SJSA1 (cell line): ENCODE data around the gene CHST8. TPM values are rescaled to one million over a fixed set of nuclear protein-coding genes. Genes with fewer than 3 reads are reported as not detected.
A peak's percentile ranks its signal among the peaks of the same experiment; 100 is the strongest.
"Not testable (repeated sequence)": the region's sequence is repeated elsewhere in the genome, so short reads cannot be mapped to it uniquely, and the experiment has no call there.

Experiments
- DNase-seq, 2 experiments: peaks; one replicate each; pipeline ENCODE4 v3.0.0-alpha.2; 2015 to 2020; ENCODE audit warnings: low spot score in 2 of 2, low read depth in 1 of 2
- H3K27ac ChIP-seq: fragments of 250-450 bp; sonication (Bioruptor Pico); 2 replicates; pipeline ENCODE4 v1.5.1; 2020; ENCODE audit warnings: mild to moderate bottlenecking, moderate library complexity
- H3K27me3 ChIP-seq: fragments of 250-450 bp; sonication (Bioruptor Pico); replicated peaks from 2 replicates; pipeline ENCODE4 v1.5.1; 2020; ENCODE audit warnings: mild to moderate bottlenecking, moderate library complexity
- H3K36me3 ChIP-seq: fragments of 250-450 bp; sonication (Bioruptor Pico); 2 replicates; pipeline ENCODE4 v1.5.1; 2020; ENCODE audit warnings: mild to moderate bottlenecking
- H3K4me1 ChIP-seq: fragments of 250-450 bp; sonication (Bioruptor Pico); replicated peaks from 2 replicates; pipeline ENCODE4 v1.6.1; 2021; ENCODE audit warnings: mild to moderate bottlenecking
- H3K4me3 ChIP-seq: fragments of 250-450 bp; sonication (Bioruptor Pico); 2 replicates; pipeline ENCODE4 v1.5.1; 2020; ENCODE audit warnings: mild to moderate bottlenecking
- H3K9me3 ChIP-seq: fragments of 250-450 bp; sonication (Bioruptor Pico); replicated peaks from 2 replicates; pipeline ENCODE4 v1.5.1; 2020; ENCODE audit warnings: mild to moderate bottlenecking
- total RNA-seq: library from RNA; depleted of rRNA; stranded (reverse); fragments of >200 nt; shearing (Covaris generic); gene quantifications from 2 replicates; pipeline ENCODE4 v1.2.3, GENCODE V29; 2014

The CHST8 gene
- total RNA-seq, 1 experiment from 2014 or later: not detected

- DNase-seq: no peak
- Histone ChIP-seq H3K9me3 (0 out of 2 replicates have a peak, but pooled peaks cover 8% of the 10 kb centered on the region), H3K4me3 (no peak overlapping the region), H3K4me1 (no peaks in the 10 kb centered on the region), H3K27ac (no peak overlapping the region), H3K36me3 (no peaks in the 10 kb centered on the region), H3K27me3 (no peaks in the 10 kb centered on the region; the same call in 1 of the 2 replicates)
Observed at GRCh38 chr19:33604651-33605050, 17.1 kb upstream of the CHST8 start.

DNA sequence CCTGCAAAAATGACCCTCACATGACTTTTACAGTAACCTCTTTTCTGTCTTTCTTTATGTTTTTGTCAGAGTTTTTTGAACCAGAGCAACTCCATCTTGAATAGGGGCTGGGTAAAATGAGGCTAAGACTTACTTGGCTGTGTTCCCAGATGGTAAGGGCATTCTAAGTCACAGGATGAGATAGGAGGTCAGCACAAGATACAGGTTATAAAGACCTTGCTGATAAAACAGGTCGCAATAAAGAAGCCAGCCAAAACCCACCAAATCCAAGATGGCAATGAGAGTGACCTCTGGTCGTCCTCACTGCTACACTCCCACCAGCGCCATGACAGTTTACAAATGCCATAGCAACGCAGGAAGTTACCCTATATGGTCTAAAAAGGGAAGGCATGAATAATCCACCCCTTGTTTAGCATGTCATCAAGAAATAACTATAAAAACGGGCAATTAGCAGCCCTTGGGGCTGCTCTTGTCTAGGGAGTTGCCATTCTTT, 15.9 kb upstream of the CHST8 start:
- not testable (repeated sequence) for H3K4me1 ChIP-seq, H3K27ac ChIP-seq, H3K9me3 ChIP-seq, H3K27me3 ChIP-seq, H3K4me3 ChIP-seq, H3K36me3 ChIP-seq, DNase-seq

GRCh38 chr19:33606556-33606955, 15.2 kb upstream of the CHST8 start:
- no peak for DNase-seq
- H3K36me3 ChIP-seq: no peaks in the 10 kb centered on the region
- H3K27me3 ChIP-seq: no peaks in the 10 kb centered on the region; the same call in 1 of the 2 replicates
- 0 out of 2 replicates have a peak, but pooled peaks cover 4% of the 10 kb centered on the region for H3K9me3 ChIP-seq
- no peaks in the 10 kb centered on the region for H3K4me1 ChIP-seq
- no peak overlapping the region for H3K27ac ChIP-seq
- H3K4me3 ChIP-seq: no peak overlapping the region

- Histone ChIP-seq H3K36me3 (no peaks in the 10 kb centered on the region), H3K27ac (no peak overlapping the region), H3K9me3 (no peaks in the 10 kb centered on the region), H3K4me3 (no peak overlapping the region), H3K27me3 (no peaks in the 10 kb centered on the region; the same call in 1 of the 2 replicates), H3K4me1 (no peaks in the 10 kb centered on the region)
- DNase-seq: no peak
Observed at GRCh38 chr19:33609353-33609752, 12.4 kb upstream of the CHST8 start.

DNA sequence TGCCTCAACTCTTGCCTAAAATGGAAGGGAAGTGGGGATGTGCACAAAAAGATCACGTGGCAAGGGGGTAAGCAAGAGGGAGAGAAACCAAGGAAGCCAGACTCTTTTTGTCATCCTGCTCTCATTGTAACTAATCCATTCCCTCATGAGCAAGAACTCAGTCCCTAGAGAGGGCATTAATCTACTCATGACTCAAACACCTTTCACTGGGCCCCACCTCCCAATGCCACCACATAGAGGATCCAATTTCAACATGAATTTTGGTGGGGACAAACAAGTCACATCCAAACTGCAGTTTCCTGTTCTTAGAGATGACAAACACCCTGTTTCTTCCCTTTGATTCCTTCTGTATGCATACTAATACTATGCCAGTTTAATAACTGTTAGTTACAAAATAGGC, 11.2 kb upstream of the CHST8 start:
- Histone ChIP-seq H3K27ac (no peak overlapping the region), H3K4me1 (no peaks in the 10 kb centered on the region), H3K4me3 (no peak overlapping the region), H3K9me3 (no peaks in the 10 kb centered on the region), H3K27me3 (peaks cover 4% of the 10 kb centered on the region), H3K36me3 (no peaks in the 10 kb centered on the region)
- DNase-seq: no peak

DNA sequence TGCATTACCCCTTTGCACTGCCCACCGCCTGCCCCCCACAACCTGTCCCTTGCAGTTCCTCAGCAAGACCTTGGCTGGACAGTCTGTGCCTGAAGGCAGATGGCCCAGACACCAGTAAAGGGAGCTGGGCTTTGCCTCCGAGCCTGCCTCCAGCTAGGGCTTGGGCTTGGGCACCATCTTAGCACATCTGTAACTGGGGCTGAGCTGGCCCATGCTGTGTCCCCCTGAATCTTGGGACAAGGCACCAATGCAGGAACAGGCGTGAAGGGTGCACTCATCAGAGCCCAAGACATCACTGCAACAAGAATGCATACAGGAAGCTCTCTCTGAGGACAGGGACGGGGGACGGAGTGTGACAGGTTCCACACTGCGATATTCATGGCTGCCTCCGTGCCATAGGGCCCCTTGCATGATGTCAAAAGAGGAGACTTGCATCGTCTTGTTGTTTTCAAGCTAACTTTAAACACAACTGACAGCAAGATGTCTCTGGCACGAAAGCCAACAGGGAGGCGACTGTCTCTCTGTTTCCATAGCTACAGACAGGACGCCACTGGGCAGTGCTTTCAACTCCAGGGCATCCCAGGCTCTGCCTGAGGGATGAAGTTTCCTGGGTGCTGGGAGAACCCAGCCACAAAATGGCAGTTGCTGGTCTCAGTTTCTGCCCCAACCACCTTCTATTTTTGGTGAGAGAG, 8.7 kb upstream of the CHST8 start:
- Histone ChIP-seq H3K27me3 (peaks cover 8% of the 10 kb centered on the region), H3K4me3 (no peak overlapping the region)

DNA sequence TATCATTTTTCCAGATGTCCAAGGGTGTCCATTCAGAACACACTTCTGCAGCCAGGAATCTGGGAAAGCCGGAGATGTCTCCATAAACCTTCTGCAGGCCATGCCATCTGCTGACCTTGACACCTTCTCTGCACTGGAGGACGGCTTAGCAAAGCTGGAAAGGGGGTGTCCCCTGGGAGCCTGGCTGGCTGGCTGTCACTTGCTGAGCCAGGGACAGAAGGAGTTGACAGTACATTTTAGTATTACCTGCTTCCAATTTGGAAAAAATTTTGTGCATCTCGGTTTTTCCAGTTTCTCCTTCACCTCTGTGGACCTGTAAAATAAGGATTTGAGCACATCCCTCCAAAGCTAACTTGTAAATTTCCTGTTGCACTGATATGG, 8.1 kb upstream of the CHST8 start:
- Histone ChIP-seq H3K27ac (no peak overlapping the region), H3K9me3 (no peaks in the 10 kb centered on the region), H3K36me3 (no peaks in the 10 kb centered on the region), H3K4me1 (no peaks in the 10 kb centered on the region), H3K4me3 (no peak overlapping the region), H3K27me3 (peaks cover 8% of the 10 kb centered on the region)
- DNase-seq: no peak

More for the DNA sequence above, 8.7 kb upstream of the CHST8 start:
- Histone ChIP-seq H3K27ac (no peak overlapping the region), H3K36me3 (no peaks in the 10 kb centered on the region), H3K9me3 (no peaks in the 10 kb centered on the region), H3K4me1 (no peaks in the 10 kb centered on the region)
- no peak for DNase-seq

- no peak for DNase-seq
- Histone ChIP-seq H3K27me3 (peaks cover 35% of the 10 kb centered on the region), H3K4me3 (no peak overlapping the region), H3K4me1 (peaks cover 3% of the 10 kb centered on the region), H3K36me3 (no peaks in the 10 kb centered on the region), H3K27ac (no peak overlapping the region), H3K9me3 (peaks cover 2% of the 10 kb centered on the region)
Observed at GRCh38 chr19:33616346-33616745, 5.4 kb upstream of the CHST8 start.

DNA sequence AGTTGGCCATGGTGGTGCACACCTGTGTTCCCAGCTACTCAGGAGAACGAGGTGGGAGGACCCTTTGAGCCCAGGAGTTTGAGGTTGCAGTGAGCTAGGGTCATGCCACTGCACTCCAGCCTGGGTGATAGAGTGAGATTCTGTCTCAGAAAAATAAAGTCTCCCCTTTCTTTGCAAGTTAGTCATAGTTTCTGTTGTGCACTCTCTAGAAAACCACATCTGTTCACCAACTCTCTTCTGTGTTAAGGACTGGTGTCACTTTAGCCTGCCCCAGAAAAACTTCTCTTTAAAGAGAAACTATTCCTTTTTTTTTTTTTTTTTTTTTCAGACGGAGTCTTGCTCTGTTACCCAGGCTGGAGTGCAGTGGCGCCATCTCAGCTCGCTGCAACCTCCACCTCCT, 4.9 kb upstream of the CHST8 start:
- Histone ChIP-seq H3K4me3 (no peak overlapping the region), H3K36me3 (no peaks in the 10 kb centered on the region), H3K27ac (no peak overlapping the region), H3K27me3 (peaks cover 39% of the 10 kb centered on the region), H3K4me1 (peaks cover 6% of the 10 kb centered on the region), H3K9me3 (peaks cover 3% of the 10 kb centered on the region)
- DNase-seq: no peak

DNA sequence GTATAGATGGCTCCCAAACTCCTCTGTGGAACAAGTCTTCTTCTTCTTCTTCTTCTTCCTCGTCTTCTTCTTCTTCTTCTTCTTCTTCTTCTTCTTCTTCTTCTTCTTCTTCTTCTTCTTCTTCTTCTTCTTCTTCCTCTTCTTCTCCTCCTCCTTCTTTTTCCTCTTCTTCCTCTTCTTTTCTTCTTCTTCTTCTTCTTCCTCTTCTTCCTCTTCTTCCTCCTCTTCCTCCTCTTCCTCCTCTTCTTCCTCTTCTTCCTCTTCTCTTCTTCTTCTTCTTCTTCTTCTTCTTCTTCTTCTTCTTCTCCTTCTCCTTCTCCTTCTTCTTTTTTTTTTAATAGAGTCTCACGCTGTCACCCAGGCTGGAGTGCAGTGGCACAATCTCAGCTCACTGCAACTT, 3.4 kb upstream of the CHST8 start:
- not testable (repeated sequence) for H3K36me3 ChIP-seq, H3K27ac ChIP-seq, H3K9me3 ChIP-seq, H3K4me3 ChIP-seq, DNase-seq
- Histone ChIP-seq H3K27me3 (peaks cover 54% of the 10 kb centered on the region), H3K4me1 (peaks cover 18% of the 10 kb centered on the region)

DNA sequence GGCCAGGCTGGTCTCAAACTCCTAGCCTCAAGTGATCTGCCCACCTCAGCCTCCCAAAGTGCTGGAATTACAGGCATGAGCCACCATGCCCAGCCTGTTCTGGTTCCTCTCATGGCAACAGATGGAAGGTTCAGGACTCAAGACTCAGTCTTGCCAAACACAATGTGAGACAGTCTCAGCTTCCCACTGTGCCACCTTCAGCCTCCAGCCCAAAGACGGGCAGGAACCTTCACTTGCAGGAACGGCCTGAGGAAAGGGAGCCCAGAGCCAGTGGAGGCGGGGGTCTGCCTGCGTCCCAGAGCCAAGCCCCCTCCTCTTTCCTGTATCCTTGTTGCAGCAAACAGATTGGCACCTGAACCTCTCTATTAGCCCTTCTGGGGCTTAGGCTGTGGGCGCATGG, 2.9 kb upstream of the CHST8 start:
- H3K4me3 ChIP-seq: no peak overlapping the region
- peaks cover 18% of the 10 kb centered on the region for H3K4me1 ChIP-seq
- peaks cover 59% of the 10 kb centered on the region for H3K27me3 ChIP-seq
- no peak overlapping the region for H3K27ac ChIP-seq
- no peaks in the 10 kb centered on the region for H3K36me3 ChIP-seq
- H3K9me3 ChIP-seq: peaks cover 3% of the 10 kb centered on the region
- no peak for DNase-seq

DNA sequence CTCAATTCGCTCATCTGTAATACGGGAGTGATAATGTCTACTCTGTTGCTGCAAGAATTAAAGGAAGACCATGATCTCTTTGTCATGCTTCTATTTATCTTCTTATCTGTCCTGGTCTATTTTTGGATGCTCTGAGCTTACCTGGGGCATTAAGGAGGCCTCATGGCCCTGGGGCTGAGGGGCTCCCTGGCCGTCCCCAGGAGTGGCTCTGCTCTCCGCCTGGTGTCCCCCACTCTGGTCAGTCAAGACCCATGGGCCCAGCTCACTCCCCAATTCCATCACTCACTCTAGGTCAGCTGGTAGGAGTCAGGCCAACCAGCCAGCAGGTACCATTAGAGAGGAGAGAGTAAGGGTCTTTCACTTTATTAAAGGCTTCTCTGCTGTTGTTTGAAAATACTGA, 1.1 kb upstream of the CHST8 start:
- Histone ChIP-seq H3K27ac (no peak overlapping the region), H3K9me3 (peaks cover 3% of the 10 kb centered on the region), H3K27me3 (peaks cover 65% of the 10 kb centered on the region), H3K4me3 (no peak overlapping the region), H3K36me3 (no peaks in the 10 kb centered on the region), H3K4me1 (peaks cover 18% of the 10 kb centered on the region)
- DNase-seq: no peak

DNA sequence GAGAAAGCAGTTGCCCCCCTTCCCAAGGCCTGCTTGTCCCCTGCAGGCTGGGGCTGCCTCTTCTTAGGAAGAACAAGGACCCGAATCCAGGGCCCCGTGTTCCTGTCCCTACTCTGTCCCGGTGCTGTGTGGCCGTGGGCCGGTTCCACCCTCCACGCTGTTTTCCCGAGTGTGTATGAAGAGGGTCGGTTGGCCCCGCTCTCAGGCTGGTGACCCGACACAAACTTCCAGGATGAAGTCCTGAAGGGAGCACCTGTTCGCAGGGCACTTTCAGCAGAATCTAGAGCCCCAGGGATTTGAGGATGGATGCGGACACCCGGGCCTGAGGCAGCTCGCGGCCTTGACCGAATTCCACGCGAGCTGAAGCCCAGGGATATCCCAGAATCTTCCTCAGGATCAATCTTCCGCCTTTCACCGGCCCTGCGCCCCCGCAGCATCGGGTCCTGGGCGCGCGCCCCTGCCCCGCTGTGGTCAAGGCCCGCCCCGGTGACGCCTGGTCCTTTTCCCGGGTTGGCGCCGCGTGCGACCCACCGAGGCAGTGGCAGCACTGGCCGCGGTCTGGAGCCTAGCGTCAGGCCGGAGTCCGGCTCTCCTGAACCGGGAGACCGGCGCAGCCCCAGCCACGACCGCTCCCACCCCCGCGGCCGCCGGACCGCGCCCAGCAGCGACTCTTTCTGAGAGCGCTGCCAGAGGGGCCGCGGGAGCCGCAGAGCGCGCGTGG, 528 bp upstream of the CHST8 start:
- Histone ChIP-seq H3K27ac (no peak overlapping the region), H3K9me3 (peaks cover 3% of the 10 kb centered on the region), H3K27me3 (peaks cover 67% of the 10 kb centered on the region), H3K4me3 (no peak overlapping the region; the same call in none of the 2 replicates), H3K36me3 (no peaks in the 10 kb centered on the region), H3K4me1 (peaks cover 18% of the 10 kb centered on the region)
- DNase-seq: no peak

- Histone ChIP-seq H3K27me3 (peaks cover 70% of the 10 kb centered on the region), H3K36me3 (no peaks in the 10 kb centered on the region), H3K27ac (no peak overlapping the region), H3K4me3 (peak overlapping the region; percentile 21; the same call in 1 of the 2 replicates), H3K4me1 (peaks cover 18% of the 10 kb centered on the region), H3K9me3 (peaks cover 3% of the 10 kb centered on the region)
- no peak for DNase-seq
Observed at GRCh38 chr19:33622505-33622808, 704 bp downstream of the CHST8 start.
